CD4-positive, alpha-beta T cell (primary cell): ENCODE data around the gene ACAD11. TPM values are rescaled to one million over a fixed set of nuclear protein-coding genes. Genes with fewer than 3 reads are reported as not detected.
"Not testable (repeated sequence)": the region's sequence is repeated elsewhere in the genome, so short reads cannot be mapped to it uniquely, and the experiment has no call there.

Experiments
- ATAC-seq: fragments of 200-7000 bp; cut with Tn5 transposase; one replicate; pipeline ENCODE4 v1.10.0; 2022; ENCODE audit warnings: mild to moderate bottlenecking; ENCODE audit not compliant: poor library complexity
- CTCF ChIA-PET: fragments of 350-600 bp; sonication (Branson Sonifier 250); formaldehyde crosslinking; loops from one replicate; lab custom pipeline; 2021; ENCODE audit warnings: antibody characterized with exemption, inconsistent platforms; lab: Charles Lee
- POLR2A ChIA-PET: fragments of 350-600 bp; sonication (Branson Sonifier 250); formaldehyde crosslinking; loops from one replicate; lab custom pipeline; 2021; ENCODE audit warnings: antibody characterized with exemption, inconsistent platforms; lab: Charles Lee
- DNase-seq, 14 experiments: peaks; one replicate each; pipeline ENCODE4 v3.0.0-alpha.2; 2013 to 2020; ENCODE audit warnings: mixed read lengths in 2 of 14
- H3K27ac ChIP-seq, 2 donors: one replicate each; pipeline versions ENCODE4 v1.5.1 to v1.7.0; 2013; ENCODE audit warnings: low read length in 2 of 2, low read depth in 1 of 2, mild to moderate bottlenecking in 1 of 2
- H3K27me3 ChIP-seq, 2 experiments: 1 replicate in 1 of 2; 2 replicates in 1 of 2; pipeline versions ENCODE4 v1.6.1 to v1.7.0; 2013; ENCODE audit warnings: low read length in 2 of 2, control low read depth in 1 of 2, mild to moderate bottlenecking in 1 of 2, moderate library complexity in 1 of 2; ENCODE audit not compliant: insufficient read depth in 2 of 2, control insufficient read depth in 1 of 2
- H3K36me3 ChIP-seq: one replicate; pipeline ENCODE4 v1.6.1; 2013; ENCODE audit warnings: low read length, control low read depth; ENCODE audit not compliant: insufficient read depth
- H3K4me1 ChIP-seq: one replicate; pipeline ENCODE4 v1.6.1; 2013; ENCODE audit warnings: low read length, control low read depth; ENCODE audit not compliant: insufficient read depth
- H3K4me3 ChIP-seq: one replicate; pipeline ENCODE4 v1.5.1; 2013; ENCODE audit warnings: mild to moderate bottlenecking, low read length, moderate library complexity
- H3K9me3 ChIP-seq, 2 experiments: 1 replicate in 1 of 2; 2 replicates in 1 of 2; pipeline versions ENCODE4 v1.6.1 to v1.7.0; 2013; ENCODE audit warnings: low read length in 2 of 2, mild to moderate bottlenecking in 2 of 2, control low read depth in 1 of 2, moderate library complexity in 1 of 2; ENCODE audit not compliant: control insufficient read depth in 1 of 2, insufficient read depth in 1 of 2
- H3K27ac Mint-ChIP-seq: one replicate; pipeline ENCODE4 v1.8.0; 2020; ENCODE audit warnings: mixed read lengths
- H3K27me3 Mint-ChIP-seq: one replicate; pipeline ENCODE4 v1.8.0; 2021; ENCODE audit warnings: mixed read lengths
- H3K36me3 Mint-ChIP-seq: one replicate; pipeline ENCODE4 v1.8.0; 2021; ENCODE audit warnings: low read depth, mixed read lengths
- H3K4me1 Mint-ChIP-seq: one replicate; pipeline ENCODE4 v1.8.0; 2021; ENCODE audit warnings: low read depth, mixed read lengths
- H3K4me3 Mint-ChIP-seq: one replicate; pipeline ENCODE4 v1.8.0; 2020; ENCODE audit warnings: mild to moderate bottlenecking, mixed read lengths
- H3K9me3 Mint-ChIP-seq: one replicate; pipeline ENCODE4 v1.8.0; 2020; ENCODE audit warnings: mixed read lengths
- intact Hi-C, 2 experiments: fragments of 100-400 bp; cut with DNase I in 1 of 2; cut with micrococcal nuclease in 1 of 2; formaldehyde crosslinking; loops; one replicate each; pipeline versions ENCODE4 v1.15.1 to v1.9.0; 2023 to 2025; cut with DNase I, micrococcal nuclease
- total RNA-seq, 174 experiments: library from RNA in 2 of 174; stranded (reverse) in 2 of 174; gene quantifications; one replicate each; pipeline ENCODE4 v1.2.3 and lab custom pipeline; 2021 to 2026
- TF ChIP-seq, protein P1 (sequence below): fragments of 200-600 bp; IDR thresholded peaks from one replicate; pipeline ENCODE4 v1.8.0; 2022; ENCODE audit warnings: antibody characterized with exemption, mild to moderate bottlenecking

ACAD11 gene
- total RNA-seq, 2 experiments from 2014 or later: 26.6 to 27.9 TPM

DNA sequence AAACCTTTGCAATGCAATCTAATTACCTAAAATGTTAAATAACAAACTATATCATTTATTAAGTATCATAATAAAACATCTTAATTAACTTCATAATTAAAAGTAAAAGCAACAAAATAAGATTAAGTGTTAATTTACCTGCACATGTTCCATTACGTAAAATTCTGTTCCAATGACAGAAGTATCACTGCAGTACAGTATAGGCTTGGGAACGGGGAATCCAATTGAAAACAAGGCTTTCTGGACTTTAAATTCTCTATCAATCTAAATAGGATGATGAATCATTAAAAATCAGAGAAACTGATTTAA is 17.1 kb downstream of the ACAD11 start:
- Mint-ChIP-seq H3K4me3 (no peak overlapping the region), H3K27ac (no peak overlapping the region), H3K9me3 (no peaks in the 10 kb centered on the region), H3K27me3 (no peaks in the 10 kb centered on the region), H3K4me1 (no peaks in the 10 kb centered on the region), H3K36me3 (peaks cover 34% of the 10 kb centered on the region)
- TF ChIP-seq, protein P1, sequence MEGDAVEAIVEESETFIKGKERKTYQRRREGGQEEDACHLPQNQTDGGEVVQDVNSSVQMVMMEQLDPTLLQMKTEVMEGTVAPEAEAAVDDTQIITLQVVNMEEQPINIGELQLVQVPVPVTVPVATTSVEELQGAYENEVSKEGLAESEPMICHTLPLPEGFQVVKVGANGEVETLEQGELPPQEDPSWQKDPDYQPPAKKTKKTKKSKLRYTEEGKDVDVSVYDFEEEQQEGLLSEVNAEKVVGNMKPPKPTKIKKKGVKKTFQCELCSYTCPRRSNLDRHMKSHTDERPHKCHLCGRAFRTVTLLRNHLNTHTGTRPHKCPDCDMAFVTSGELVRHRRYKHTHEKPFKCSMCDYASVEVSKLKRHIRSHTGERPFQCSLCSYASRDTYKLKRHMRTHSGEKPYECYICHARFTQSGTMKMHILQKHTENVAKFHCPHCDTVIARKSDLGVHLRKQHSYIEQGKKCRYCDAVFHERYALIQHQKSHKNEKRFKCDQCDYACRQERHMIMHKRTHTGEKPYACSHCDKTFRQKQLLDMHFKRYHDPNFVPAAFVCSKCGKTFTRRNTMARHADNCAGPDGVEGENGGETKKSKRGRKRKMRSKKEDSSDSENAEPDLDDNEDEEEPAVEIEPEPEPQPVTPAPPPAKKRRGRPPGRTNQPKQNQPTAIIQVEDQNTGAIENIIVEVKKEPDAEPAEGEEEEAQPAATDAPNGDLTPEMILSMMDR: peak; percentile 43
- peaks cover 20% of the 10 kb centered on the region for H3K36me3 ChIP-seq
- DNase-seq: no peak
- ChIA-PET CTCF (interaction anchor here (0.6 to 2.0 kb wide), 6 partner anchors 16 to 290 kb away, joined by 3 to 11 read pairs (median 4); no protein-coding TSS in a partner anchor), POLR2A (interaction anchor here (0.9 kb wide), 1 partner anchor 19 kb away, joined by 3 read pairs; no protein-coding TSS in a partner anchor)
- H3K27ac ChIP-seq: no peak overlapping the region
- no peak for ATAC-seq
- H3K4me3 ChIP-seq: no peak overlapping the region
- intact Hi-C loops: loop anchor here (1.0 to 2.0 kb wide), 4 partner anchors 106 to 292 kb away; no protein-coding TSS in a partner anchor
- H3K27me3 ChIP-seq: no peaks in the 10 kb centered on the region
- H3K9me3 ChIP-seq: no peaks in the 10 kb centered on the region
- H3K4me1 ChIP-seq: no peaks in the 10 kb centered on the region

DNA sequence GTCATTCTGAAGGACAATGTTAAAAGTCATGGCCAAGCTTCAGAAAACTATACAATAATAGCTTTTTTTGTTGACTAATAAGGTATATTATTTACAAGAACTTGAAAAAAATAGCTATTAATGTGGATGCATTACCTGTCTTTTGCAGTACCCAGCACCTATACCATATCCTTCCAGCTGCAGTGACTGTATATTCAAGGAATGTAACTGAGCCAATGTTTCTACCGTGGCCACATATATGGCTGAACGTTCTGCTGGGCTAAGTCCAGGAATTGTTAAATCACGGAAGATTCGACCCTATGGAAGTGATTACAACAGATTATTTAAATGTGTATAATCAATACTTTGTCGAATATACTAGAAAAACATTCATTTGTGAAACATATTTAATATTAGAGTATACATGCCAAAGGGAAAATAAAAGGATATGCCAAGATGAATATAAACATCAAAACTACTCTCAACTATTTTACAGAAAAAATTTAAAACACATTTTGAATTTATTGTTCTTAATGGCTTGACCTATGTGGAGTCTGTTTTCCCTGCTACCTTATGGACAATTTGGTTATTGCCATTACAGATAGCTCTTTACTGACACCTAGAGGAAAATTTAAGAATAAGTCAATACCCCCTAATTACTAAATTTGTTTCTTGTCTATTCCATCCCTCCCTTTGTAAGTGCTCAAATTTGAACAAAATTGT is 17.6 kb downstream of the ACAD11 start:
- Mint-ChIP-seq H3K9me3 (no peaks in the 10 kb centered on the region), H3K36me3 (peaks cover 38% of the 10 kb centered on the region), H3K27ac (no peak overlapping the region), H3K4me1 (no peaks in the 10 kb centered on the region), H3K27me3 (no peaks in the 10 kb centered on the region), H3K4me3 (no peak overlapping the region)
- H3K9me3 ChIP-seq: no peaks in the 10 kb centered on the region
- ATAC-seq (peak; percentile 58), DNase-seq (peak in 3 of 14 experiments; percentile 48 to 54 (median 51))
- intact Hi-C loops: loop anchor here (1.0 to 2.0 kb wide), 4 partner anchors 106 to 291 kb away; no protein-coding TSS in a partner anchor
- peaks cover 23% of the 10 kb centered on the region for H3K36me3 ChIP-seq
- TF ChIP-seq, protein P1: peak; percentile 85
- H3K4me3 ChIP-seq: no peak overlapping the region
- POLR2A ChIA-PET: interaction anchor here (0.6 to 0.9 kb wide), 2 partner anchors 16 to 19 kb away, joined by 3 to 4 read pairs; no protein-coding TSS in a partner anchor
- CTCF ChIA-PET: interaction anchor here (0.8 to 2.0 kb wide), 4 partner anchors 17 to 290 kb away, joined by 3 to 11 read pairs (median 5); no protein-coding TSS in a partner anchor
- no peak overlapping the region for H3K27ac ChIP-seq
- H3K4me1 ChIP-seq: no peaks in the 10 kb centered on the region
- no peaks in the 10 kb centered on the region for H3K27me3 ChIP-seq

DNA sequence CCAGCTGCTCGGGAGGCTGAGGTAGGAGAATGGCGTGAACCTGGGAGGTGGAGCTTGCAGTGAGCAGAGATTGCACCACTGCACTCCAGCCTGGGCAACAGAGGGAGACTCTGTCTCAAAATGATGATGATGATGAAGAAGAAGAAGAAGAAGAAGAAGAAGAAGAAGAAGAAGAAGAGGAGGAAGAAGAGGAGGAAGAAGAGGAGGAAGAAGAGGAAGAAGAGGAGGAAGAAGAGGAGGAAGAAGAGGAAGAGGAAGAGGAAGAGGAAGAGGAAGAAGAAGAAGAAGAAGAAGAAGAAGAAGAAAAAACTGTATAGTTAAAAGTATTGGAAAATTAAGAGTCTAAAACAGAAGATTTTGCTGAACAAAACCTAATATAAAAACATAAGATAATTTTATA is 18.2 kb downstream of the ACAD11 start:
- H3K27ac ChIP-seq, ATAC-seq, DNase-seq, H3K4me1 Mint-ChIP-seq, intact Hi-C loops, H3K27me3 Mint-ChIP-seq, H3K4me3 Mint-ChIP-seq, H3K27me3 ChIP-seq, H3K9me3 Mint-ChIP-seq, H3K4me3 ChIP-seq, H3K9me3 ChIP-seq, H3K4me1 ChIP-seq, H3K27ac Mint-ChIP-seq: not testable (repeated sequence)
- POLR2A ChIA-PET: interaction anchor here (0.6 to 0.9 kb wide), 2 partner anchors 17 to 20 kb away, joined by 3 to 4 read pairs; no protein-coding TSS in a partner anchor
- H3K36me3 ChIP-seq: peaks cover 23% of the 10 kb centered on the region
- CTCF ChIA-PET: interaction anchor here (1.5 to 2.0 kb wide), 2 partner anchors 105 to 289 kb away, joined by 6 to 11 read pairs; no protein-coding TSS in a partner anchor
- H3K36me3 Mint-ChIP-seq: peaks cover 43% of the 10 kb centered on the region
